ENCODE results near the gene XRN1. TPM values are rescaled to one million over a fixed set of nuclear protein-coding genes. Genes with fewer than 3 reads are reported as not detected.

XRN1 gene
- total RNA-seq, 1 donor from 2014 or later, result 36.7 TPM

GRCh38 chr3:142259359-142259758, 188.5 kb downstream of the XRN1 start:
- Histone ChIP-seq H2AFZ (ENCODE audit: low read depth, low read length) (no peak overlapping the region), H3K27me3 (ENCODE audit: insufficient read depth, low read length) (no peaks in the 10 kb centered on the region), H3K27ac (ENCODE audit: low read depth, low read length) (no peak overlapping the region), H3K79me2 (ENCODE audit: insufficient read depth, low read length) (no peaks in the 10 kb centered on the region), H3K4me1 (ENCODE audit: insufficient read depth, low read length) (no peaks in the 10 kb centered on the region), H3K4me3 (ENCODE audit: insufficient read depth, low read depth, low read length) (no peak overlapping the region), H4K20me1 (ENCODE audit: insufficient read depth, low read length) (no peaks in the 10 kb centered on the region), H3K9ac (ENCODE audit: low read length) (no peak overlapping the region), H3K36me3 (ENCODE audit: insufficient read depth, low read length) (no peaks in the 10 kb centered on the region), H3K4me2 (ENCODE audit: low read length) (no peak overlapping the region), H3K9me3 (ENCODE audit: insufficient read depth, low read depth, low read length) (peaks cover 4% of the 10 kb centered on the region)
- no peak overlapping the region for H3K4me3 Mint-ChIP-seq (ENCODE audit: unreplicated experiment)
- H3K9me3 Mint-ChIP-seq (ENCODE audit: unreplicated experiment), result peaks cover 5% of the 10 kb centered on the region
- no peaks in the 10 kb centered on the region for H3K36me3 Mint-ChIP-seq (ENCODE audit: low read depth, unreplicated experiment)
- TF ChIP-seq CTCF (IDR thresholded peaks at IDR 0.05; ENCODE audit: insufficient read depth, low read depth, low read length), result no peak
- no peak for TF ChIP-seq EZH2 (IDR thresholded peaks at IDR 0.05; ENCODE audit: insufficient read depth, low read length)
- DNase-seq (ENCODE audit: low read depth) (no peak), FAIRE-seq (no peak)
- no peaks in the 10 kb centered on the region for H3K27me3 Mint-ChIP-seq (ENCODE audit: low read depth, unreplicated experiment)
- H3K27ac Mint-ChIP-seq (ENCODE audit: unreplicated experiment), result no peak overlapping the region
- H3K4me1 Mint-ChIP-seq (ENCODE audit: low read depth, unreplicated experiment), result no peaks in the 10 kb centered on the region

GRCh38 chr3:142256712-142257333, 191.0 kb downstream of the XRN1 start:
- Histone ChIP-seq H3K4me3 (ENCODE audit: insufficient read depth, low read depth, low read length) (no peak overlapping the region), H3K9ac (ENCODE audit: low read length) (no peak overlapping the region), H2AFZ (ENCODE audit: low read depth, low read length) (no peak overlapping the region), H3K36me3 (ENCODE audit: insufficient read depth, low read length) (no peaks in the 10 kb centered on the region), H3K79me2 (ENCODE audit: insufficient read depth, low read length) (no peaks in the 10 kb centered on the region), H3K27ac (ENCODE audit: low read depth, low read length) (no peak overlapping the region), H3K4me1 (ENCODE audit: insufficient read depth, low read length) (no peaks in the 10 kb centered on the region), H4K20me1 (ENCODE audit: insufficient read depth, low read length) (no peaks in the 10 kb centered on the region), H3K9me3 (ENCODE audit: insufficient read depth, low read depth, low read length) (peaks cover 8% of the 10 kb centered on the region), H3K27me3 (ENCODE audit: insufficient read depth, low read length) (no peaks in the 10 kb centered on the region), H3K4me2 (ENCODE audit: low read length) (no peak overlapping the region)
- H3K4me1 Mint-ChIP-seq (ENCODE audit: low read depth, unreplicated experiment), result no peaks in the 10 kb centered on the region
- FAIRE-seq (no peak), DNase-seq (ENCODE audit: low read depth) (no peak)
- no peaks in the 10 kb centered on the region for H3K27me3 Mint-ChIP-seq (ENCODE audit: low read depth, unreplicated experiment)
- H3K9me3 Mint-ChIP-seq (ENCODE audit: unreplicated experiment), result peaks cover 9% of the 10 kb centered on the region
- TF ChIP-seq EZH2 (IDR thresholded peaks at IDR 0.05; ENCODE audit: insufficient read depth, low read length), result no peak
- no peak for TF ChIP-seq CTCF (IDR thresholded peaks at IDR 0.05; ENCODE audit: insufficient read depth, low read depth, low read length)
- no peak overlapping the region for H3K27ac Mint-ChIP-seq (ENCODE audit: unreplicated experiment)
- no peaks in the 10 kb centered on the region for H3K36me3 Mint-ChIP-seq (ENCODE audit: low read depth, unreplicated experiment)
- no peak overlapping the region for H3K4me3 Mint-ChIP-seq (ENCODE audit: unreplicated experiment)

Other genes with a start within 250 kb of the XRN1 start
- gene GK5, start 222.5 kb downstream of the XRN1 start, total RNA-seq, result 15.3 and 17.6 TPM in 2 replicates
- gene ATR, start 130.7 kb upstream of the XRN1 start, total RNA-seq, result 22.3 and 26.9 TPM in 2 replicates
- 6.0 and 7.8 TPM in 2 replicates for gene PLS1, start 148.4 kb upstream of the XRN1 start, total RNA-seq